Measurements from ENCODE around the gene TECTA.

DNA sequence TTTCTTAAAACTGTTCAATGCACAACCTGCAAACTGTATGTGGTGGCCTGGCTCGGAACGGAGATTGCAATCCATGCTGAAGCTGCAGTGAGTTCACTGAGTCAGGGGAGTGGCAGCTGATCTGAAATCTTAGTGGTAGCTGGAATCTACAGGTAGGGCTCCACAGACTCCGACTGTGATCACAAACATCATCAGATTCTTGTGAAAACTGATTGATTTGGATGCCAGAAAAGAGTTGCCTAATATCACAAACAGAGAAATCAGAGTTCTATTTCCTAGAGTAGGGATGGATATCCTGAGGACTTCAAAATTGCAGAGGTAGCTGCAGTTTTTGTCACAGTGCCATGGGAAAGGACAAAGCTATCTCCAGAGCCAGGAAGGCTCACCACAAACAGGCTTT lies 134.0 kb downstream of the TECTA start:
- TF ChIP-seq POLR2A (IDR thresholded peaks at IDR 0.05; ENCODE audit: low read length), result no peak
- no peak for TF ChIP-seq GATA1 (IDR thresholded peaks at IDR 0.05; ENCODE audit: low read depth, low read length)
